H1 (cell line): ENCODE data around the gene IGSF11. TPM values are rescaled to one million over a fixed set of nuclear protein-coding genes. Genes with fewer than 3 reads are reported as not detected.

Source experiments
- CTCF ChIA-PET: fragments of 300-600 bp; sonication (Branson Sonifier 250); formaldehyde crosslinking; loops from one replicate; lab custom pipeline; 2021; ENCODE audit not compliant: partially characterized antibody; lab: Charles Lee
- POLR2A ChIA-PET: fragments of 300-600 bp; sonication (Branson Sonifier 250); formaldehyde crosslinking; loops from one replicate; lab custom pipeline; 2021; ENCODE audit warnings: inconsistent platforms; ENCODE audit not compliant: partially characterized antibody; lab: Charles Lee
- DNase-seq, 2 experiments: peaks; one replicate each; pipeline versions ENCODE4 v3.0.0 to v3.0.0-alpha.2; 2010 to 2022; ENCODE audit warnings: low spot score in 2 of 2, low read depth in 1 of 2, mixed read lengths in 1 of 2
- FAIRE-seq: peaks from 2 replicates; lab custom pipeline; 2011; peaks lifted over from hg19 to GRCh38; lab: Jason Lieb, UNC
- H2AFZ ChIP-seq: 2 replicates; pipeline ENCODE4 v1.8.1; 2012; ENCODE audit warnings: low read length, inconsistent platforms
- H2AK5ac ChIP-seq: 2 replicates; pipeline ENCODE4 v1.6.1; 2013; ENCODE audit warnings: low read depth, low read length
- H2BK120ac ChIP-seq: replicated peaks from 2 replicates; pipeline ENCODE3; 2013; ENCODE audit warnings: low read depth, low read length, inconsistent platforms
- H2BK12ac ChIP-seq: 2 replicates; pipeline ENCODE4 v1.6.1; 2013; ENCODE audit warnings: low read depth, low read length
- H2BK15ac ChIP-seq: 2 replicates; pipeline ENCODE4 v1.6.1; 2013; ENCODE audit warnings: low read length
- H2BK20ac ChIP-seq: 2 replicates; pipeline ENCODE4 v1.6.1; 2013; ENCODE audit warnings: low read length
- H2BK5ac ChIP-seq: 2 replicates; pipeline ENCODE4 v1.6.1; 2013; ENCODE audit warnings: low read depth, low read length
- H3K14ac ChIP-seq: 2 replicates; pipeline ENCODE4 v1.6.1; 2013; ENCODE audit warnings: inconsistent platforms; ENCODE audit not compliant: insufficient read length
- H3K18ac ChIP-seq: 2 replicates; pipeline ENCODE4 v1.6.1; 2013; ENCODE audit warnings: low read length; ENCODE audit errors: extremely low read depth
- H3K23ac ChIP-seq: 2 replicates; pipeline ENCODE4 v1.6.1; 2013; ENCODE audit warnings: inconsistent platforms; ENCODE audit not compliant: insufficient read length
- H3K23me2 ChIP-seq: 2 replicates; pipeline ENCODE4 v1.6.1; 2013; ENCODE audit warnings: low read depth, low read length
- H3K27ac ChIP-seq: 2 replicates; pipeline ENCODE4 v1.6.1; 2011; ENCODE audit warnings: low read depth, low read length, inconsistent platforms
- H3K27me3 ChIP-seq, 4 experiments: replicated peaks in 1 of 4; 1 replicate in 1 of 4; 2 replicates in 3 of 4; pipeline versions ENCODE4 v1.6.1 to v1.8.1; 2011 to 2013; ENCODE audit warnings: low read length in 3 of 4, mild to moderate bottlenecking in 3 of 4, inconsistent platforms in 2 of 4, mixed read lengths in 2 of 4, moderate library complexity in 1 of 4; ENCODE audit not compliant: control insufficient read depth in 3 of 4, insufficient read depth in 3 of 4; ENCODE audit errors: extremely low read depth in 1 of 4
- H3K36me3 ChIP-seq, 4 experiments: 2 replicates each; pipeline versions ENCODE4 v1.6.1 to v1.8.1; 2011 to 2013; ENCODE audit warnings: mild to moderate bottlenecking in 4 of 4, low read length in 3 of 4, moderate library complexity in 2 of 4, control low read depth in 1 of 4, inconsistent platforms in 1 of 4; ENCODE audit not compliant: insufficient read depth in 4 of 4, control insufficient read depth in 2 of 4
- H3K4ac ChIP-seq: replicated peaks from 2 replicates; pipeline ENCODE3; 2013; ENCODE audit warnings: low read length, low read depth, mixed read lengths, inconsistent platforms; ENCODE audit not compliant: insufficient read length
- H3K4me1 ChIP-seq, 4 experiments: replicated peaks in 1 of 4; 1 replicate in 1 of 4; 2 replicates in 3 of 4; pipeline versions ENCODE4 v1.6.1 to v1.8.1; 2011 to 2013; ENCODE audit warnings: low read length in 3 of 4, inconsistent platforms in 2 of 4, mixed read lengths in 1 of 4; ENCODE audit not compliant: insufficient read depth in 4 of 4, control insufficient read depth in 3 of 4
- H3K4me2 ChIP-seq, 2 experiments: 2 replicates each; pipeline versions ENCODE4 v1.6.1 to v1.8.1; 2011 to 2013; ENCODE audit warnings: low read depth in 2 of 2, low read length in 2 of 2, control low read depth in 1 of 2, inconsistent platforms in 1 of 2, mild to moderate bottlenecking in 1 of 2; ENCODE audit not compliant: insufficient read depth in 1 of 2
- H3K4me3 ChIP-seq, 4 experiments: fragments of 200-600, 300-600 bp in 1 of 4; sonication (generic), shearing (Covaris generic), sonication (Bioruptor Twin) in 1 of 4; 2 replicates each; pipeline versions ENCODE4 v1.5.1 to v1.8.1; 2011 to 2016; ENCODE audit warnings: low read length in 4 of 4, low read depth in 3 of 4, control low read depth in 2 of 4, inconsistent platforms in 2 of 4, mild to moderate bottlenecking in 2 of 4, mixed read lengths in 1 of 4, moderate library complexity in 1 of 4; ENCODE audit not compliant: insufficient read depth in 2 of 4; ENCODE audit errors: extremely low read depth in 1 of 4
- H3K56ac ChIP-seq: replicated peaks from 2 replicates; pipeline ENCODE3; 2013; ENCODE audit warnings: low read depth, mild to moderate bottlenecking, mixed read lengths, low read length, inconsistent platforms; ENCODE audit not compliant: insufficient read length
- H3K79me1 ChIP-seq: 2 replicates; pipeline ENCODE4 v1.6.1; 2013; ENCODE audit warnings: low read depth, low read length, control low read depth
- H3K79me2 ChIP-seq, 2 experiments: 2 replicates each; pipeline versions ENCODE4 v1.6.1 to v1.8.1; 2012 to 2013; ENCODE audit warnings: low read length in 2 of 2, mild to moderate bottlenecking in 2 of 2, inconsistent platforms in 1 of 2; ENCODE audit not compliant: insufficient read depth in 2 of 2, control insufficient read depth in 1 of 2
- H3K9ac ChIP-seq, 4 experiments: replicated peaks in 1 of 4; 1 replicate in 1 of 4; 2 replicates in 3 of 4; pipeline versions ENCODE4 v1.6.1 to v1.8.1; 2011 to 2013; ENCODE audit warnings: low read depth in 3 of 4, low read length in 3 of 4, control low read depth in 2 of 4, mild to moderate bottlenecking in 2 of 4, moderate library complexity in 2 of 4, inconsistent platforms in 1 of 4; ENCODE audit errors: extremely low read depth in 1 of 4
- H3K9me3 ChIP-seq, 2 experiments: 2 replicates each; pipeline versions ENCODE4 v1.6.1 to v1.8.1; 2012 to 2013; ENCODE audit warnings: mild to moderate bottlenecking in 2 of 2, moderate library complexity in 2 of 2, control low read depth in 1 of 2, inconsistent platforms in 1 of 2, low read depth in 1 of 2, low read length in 1 of 2, mixed read lengths in 1 of 2; ENCODE audit not compliant: insufficient read depth in 2 of 2
- H4K20me1 ChIP-seq, 2 experiments: replicated peaks in 1 of 2; 2 replicates each; pipeline versions ENCODE3 to v1.8.1; 2011 to 2013; ENCODE audit warnings: inconsistent platforms in 2 of 2, low read length in 2 of 2, mild to moderate bottlenecking in 1 of 2; ENCODE audit not compliant: insufficient read depth in 2 of 2, control insufficient read depth in 1 of 2
- H4K5ac ChIP-seq: 2 replicates; pipeline ENCODE4 v1.6.1; 2013; ENCODE audit warnings: low read length, low read depth, mixed read lengths, inconsistent platforms; ENCODE audit not compliant: insufficient read length
- H4K8ac ChIP-seq: 2 replicates; pipeline ENCODE4 v1.8.0; 2013; ENCODE audit warnings: mild to moderate bottlenecking, moderate library complexity, low read length, inconsistent platforms; ENCODE audit not compliant: insufficient read depth; ENCODE audit errors: extremely low read depth
- H4K91ac ChIP-seq: replicated peaks from 2 replicates; pipeline ENCODE3; 2013; ENCODE audit warnings: low read length, mixed read lengths, inconsistent platforms; ENCODE audit not compliant: insufficient read length
- CBX8 ChIP-seq: fragments of 300-800, 300-1000 bp; sonication (generic); IDR thresholded peaks from 2 replicates; pipeline ENCODE4 v1.7.1; 2016; ENCODE audit warnings: low read depth, low read length, borderline replicate concordance
- CTCF ChIP-seq, 3 experiments: IDR thresholded peaks; 1 replicate in 2 of 3; 2 replicates in 1 of 3; pipeline versions ENCODE4 v1.5.1 to v1.6.1; 2011; ENCODE audit warnings: low read length in 3 of 3, mild to moderate bottlenecking in 3 of 3, inconsistent platforms in 2 of 3, low read depth in 1 of 3, moderate library complexity in 1 of 3; ENCODE audit not compliant: insufficient read depth in 1 of 3; ENCODE audit errors: control extremely low read depth in 1 of 3
- EGR1 ChIP-seq: IDR thresholded peaks from 2 replicates; pipeline ENCODE4 v1.6.1; 2011; ENCODE audit warnings: low read depth, low read length, borderline replicate concordance
- SAP30 ChIP-seq: fragments of 300-600 bp; sonication (generic); IDR thresholded peaks from 2 replicates; pipeline ENCODE4 v1.7.1; 2012; ENCODE audit warnings: low read length, moderate library complexity, mild to moderate bottlenecking, inconsistent platforms; ENCODE audit not compliant: insufficient read depth, insufficient replicate concordance
- SUZ12 ChIP-seq: fragments of 200-600 bp; sonication (generic); IDR thresholded peaks from 2 replicates; pipeline ENCODE4 v1.6.1; 2012; ENCODE audit warnings: mild to moderate bottlenecking, inconsistent platforms, low read length, moderate library complexity, mixed read lengths
- TAF7 ChIP-seq: optimal IDR thresholded peaks from 2 replicates; pipeline ENCODE3; 2011; ENCODE audit warnings: low read depth, mild to moderate bottlenecking, inconsistent platforms, low read length, moderate library complexity, borderline replicate concordance
- WGBS, 2 experiments: shearing (Covaris generic) in 1 of 2; methylation state at CpG; one replicate each; pipeline versions ENCODE4 v1.1.6 to v1.1.7; 2013 to 2015; ENCODE audit warnings: low lambda C conversion rate in 2 of 2, mixed read lengths in 2 of 2, inconsistent platforms in 1 of 2, low coverage in 1 of 2, missing lambda C conversion rate in 1 of 2; ENCODE audit not compliant: insufficient replicate concordance in 2 of 2, insufficient coverage in 1 of 2, insufficient read length in 1 of 2; ENCODE audit errors: extremely low coverage in 1 of 2, missing lambda C conversion rate in 1 of 2; 5-methylcytosine and 5-hydroxymethylcytosine counted together
- polyA plus RNA-seq, 7 experiments: library from polyadenylated mRNA; depleted of rRNA in 3 of 7; stranded (reverse) in 5 of 7; unstranded in 2 of 7; fragments of >200 nt in 5 of 7; fragments of 200-250 nt in 2 of 7; gene quantifications; 1 replicate in 5 of 7; 2 replicates in 1 of 7; 4 replicates in 1 of 7; pipeline versions ENCODE4 v1.2.1 to v1.2.3, GENCODE V29; 2011 to 2013; ENCODE audit warnings: missing spikeins in 2 of 7, mixed read lengths in 2 of 7
- total RNA-seq: library from RNA; stranded (reverse); fragmentation: NEBNext Ultra II Directional; extraction: Animal tissue kit (Norgen Biotek cat#: 25700); gene quantifications from 2 replicates; pipeline ENCODE4 v1.2.1, GENCODE V29; 2021

Gene IGSF11
- total and polyA plus RNA-seq, 2 of the 8 experiments (the other 6 are each of a cell fraction or from before 2014, with no cell fraction given), result 1.1 to 4.1 TPM

- no peak overlapping the region for H2AFZ ChIP-seq
- CTCF ChIA-PET, result interaction anchor here (1.2 to 3.8 kb wide), 4 partner anchors 13 to 111 kb away, joined by 4 to 26 read pairs (median 6); no protein-coding TSS in a partner anchor
- H4K91ac ChIP-seq, result peak overlapping the region; percentile 54
- no peak overlapping the region for H4K8ac ChIP-seq
- H3K9me3 ChIP-seq, result no peaks in the 10 kb centered on the region
- peak overlapping the region; percentile 42 to 59 for H3K4me2 ChIP-seq
- peaks cover 0 to 15% (median 10%) of the 10 kb centered on the region in 4 experiments; a peak in 3 of 7 replicates for H3K4me1 ChIP-seq
- H2AK5ac ChIP-seq, result no peak overlapping the region
- POLR2A ChIA-PET, result no interaction called here
- no peaks in the 10 kb centered on the region for H3K79me1 ChIP-seq
- H4K20me1 ChIP-seq, result no peaks in the 10 kb centered on the region
- H3K4ac ChIP-seq, result no peak overlapping the region
- FAIRE-seq, result no peak
- H3K79me2 ChIP-seq, result no peaks in the 10 kb centered on the region
- H3K23ac ChIP-seq, result no peak overlapping the region
- no peak overlapping the region for H2BK12ac ChIP-seq
- 18% methylated on average over 6 of the region's 6 CpGs; no CpG with 5 or more reads in 1 of the 2 experiments for WGBS, 2 experiments
- H3K14ac ChIP-seq, result no peak overlapping the region
- H3K36me3 ChIP-seq, result no peaks in the 10 kb centered on the region
- no peak overlapping the region for H3K27ac ChIP-seq
- H2BK120ac ChIP-seq, result peak overlapping the region; percentile 7
- no peak for TF ChIP-seq SUZ12
- TF ChIP-seq SAP30, result no peak
- TF ChIP-seq CTCF (IDR thresholded peaks at IDR 0.05; ENCODE audit: control extremely low read depth in 1 of 3, insufficient read depth in 1 of 3, low read depth in 1 of 3, low read length in 3 of 3), result no peak
- TF ChIP-seq CBX8, result no peak
- TF ChIP-seq EGR1, result no peak
- no peak for TF ChIP-seq TAF7
- H2BK15ac ChIP-seq, result no peak overlapping the region
- H2BK20ac ChIP-seq, result peak overlapping the region; percentile 51; the same call in 1 of the 2 replicates
- H3K23me2 ChIP-seq, result no peaks in the 10 kb centered on the region; the same call in 1 of the 2 replicates
- no peaks in the 10 kb centered on the region for H3K27me3 ChIP-seq
- no peak overlapping the region for H3K56ac ChIP-seq
- H2BK5ac ChIP-seq, result peak overlapping the region; percentile 84; the same call in 1 of the 2 replicates
- H3K9ac ChIP-seq, result no peak overlapping the region
- peak overlapping the region in 1 of 4 experiments; percentile 37; a peak in 2 of 8 replicates for H3K4me3 ChIP-seq
- H3K18ac ChIP-seq, result no peak overlapping the region; the same call in 1 of the 2 replicates
- peak overlapping the region; percentile 4 for H4K5ac ChIP-seq
- DNase-seq, result no peak
Measured at GRCh38 chr3:118988198-118989130, 46.2 kb downstream of the IGSF11 start.
